DND-41 (cell line): ENCODE results near the gene UCHL5.

ENCODE experiments used
- ATAC-seq: fragments of 200-7000 bp; cut with Tn5 transposase; 3 replicates; pipeline ENCODE4 v1.9.1; 2021; ENCODE audit warnings: low read depth; ENCODE audit not compliant: insufficient read depth
- DNase-seq: peaks from one replicate; pipeline ENCODE4 v3.0.0-alpha.2; 2020
- H2AFZ ChIP-seq: 2 replicates; pipeline ENCODE4 v1.6.0; 2012; ENCODE audit warnings: low read depth, low read length
- H3K27ac ChIP-seq: 2 replicates; pipeline ENCODE4 v1.5.1; 2012; ENCODE audit warnings: low read length, inconsistent platforms
- H3K27me3 ChIP-seq: fragments of 200-600 bp; sonication (generic); 2 replicates; pipeline ENCODE4 v1.6.0; 2012; ENCODE audit warnings: low read length, mild to moderate bottlenecking, inconsistent platforms; ENCODE audit not compliant: insufficient read depth, poor library complexity
- H3K36me3 ChIP-seq: 2 replicates; pipeline ENCODE4 v1.5.1; 2012; ENCODE audit warnings: low read length, inconsistent platforms; ENCODE audit not compliant: insufficient read depth
- H3K4me1 ChIP-seq: 2 replicates; pipeline ENCODE4 v1.5.1; 2012; ENCODE audit warnings: mild to moderate bottlenecking, low read length; ENCODE audit not compliant: insufficient read depth
- H3K4me2 ChIP-seq: 2 replicates; pipeline ENCODE4 v1.6.0; 2012; ENCODE audit warnings: mild to moderate bottlenecking, moderate library complexity, low read length, inconsistent platforms; ENCODE audit not compliant: insufficient read depth
- H3K4me3 ChIP-seq, 2 experiments: fragments of 200-600 bp in 1 of 2; shearing (Covaris generic) in 1 of 2; 2 replicates each; pipeline ENCODE4 v1.5.1; 2012 to 2016; ENCODE audit warnings: inconsistent platforms in 2 of 2, low read length in 2 of 2, mild to moderate bottlenecking in 2 of 2, low read depth in 1 of 2, moderate library complexity in 1 of 2
- H3K79me2 ChIP-seq: 2 replicates; pipeline ENCODE4 v1.6.0; 2012; ENCODE audit warnings: low read length, inconsistent platforms; ENCODE audit not compliant: insufficient read depth
- H3K9ac ChIP-seq: 2 replicates; pipeline ENCODE4 v1.6.0; 2012; ENCODE audit warnings: low read depth, mild to moderate bottlenecking, inconsistent platforms, low read length, moderate library complexity
- H3K9me3 ChIP-seq: 2 replicates; pipeline ENCODE4 v1.5.1; 2012; ENCODE audit warnings: low read length, moderate library complexity, mild to moderate bottlenecking, inconsistent platforms; ENCODE audit not compliant: insufficient read depth, severe bottlenecking
- H4K20me1 ChIP-seq: 2 replicates; pipeline ENCODE4 v1.6.0; 2012; ENCODE audit warnings: low read length; ENCODE audit not compliant: insufficient read depth
- CTCF ChIP-seq: IDR thresholded peaks from 2 replicates; pipeline ENCODE4 v1.5.1; 2012; ENCODE audit warnings: borderline replicate concordance, low read length, moderate library complexity, mild to moderate bottlenecking; ENCODE audit not compliant: poor library complexity, severe bottlenecking; ENCODE audit errors: extremely low read depth
- EZH2 ChIP-seq: IDR thresholded peaks from 3 replicates; pipeline ENCODE4 v1.6.1; 2012; ENCODE audit warnings: borderline replicate concordance, low read depth, mild to moderate bottlenecking, moderate library complexity, low read length, inconsistent platforms; ENCODE audit not compliant: severe bottlenecking

Gene UCHL5

GRCh38 chr1:193077991-193078390 lies 18.8 kb upstream of the UCHL5 start:
- Histone ChIP-seq H3K4me2 (no peak overlapping the region), H3K36me3 (peaks cover 68% of the 10 kb centered on the region), H3K4me1 (no peaks in the 10 kb centered on the region), H3K27ac (no peak overlapping the region), H3K9ac (no peak overlapping the region), H3K4me3 (no peak overlapping the region), H2AFZ (no peak overlapping the region), H3K9me3 (no peaks in the 10 kb centered on the region), H4K20me1 (peaks cover 2% of the 10 kb centered on the region; the same call in 1 of the 2 replicates), H3K27me3 (no peaks in the 10 kb centered on the region), H3K79me2 (peaks cover 17% of the 10 kb centered on the region)
- no peak for TF ChIP-seq EZH2
- TF ChIP-seq CTCF, result no peak
- no peak for ATAC-seq
- DNase-seq, result no peak

GRCh38 chr1:193070942-193071341 lies 11.8 kb upstream of the UCHL5 start:
- H3K27me3 ChIP-seq, result no peaks in the 10 kb centered on the region
- TF ChIP-seq EZH2 (no peak), CTCF (no peak)
- H3K9ac ChIP-seq, result no peak overlapping the region
- no peaks in the 10 kb centered on the region for H3K9me3 ChIP-seq
- peaks cover 18% of the 10 kb centered on the region for H3K36me3 ChIP-seq
- DNase-seq, result no peak
- H3K4me1 ChIP-seq, result no peaks in the 10 kb centered on the region
- no peak overlapping the region for H3K4me3 ChIP-seq
- ATAC-seq, result peak; percentile 64; the same call in 1 of the 3 replicates
- no peak overlapping the region for H3K4me2 ChIP-seq
- H2AFZ ChIP-seq, result no peak overlapping the region
- H3K79me2 ChIP-seq, result peaks cover 67% of the 10 kb centered on the region
- no peak overlapping the region for H3K27ac ChIP-seq
- H4K20me1 ChIP-seq, result peaks cover 15% of the 10 kb centered on the region

- Histone ChIP-seq H3K4me1 (no peaks in the 10 kb centered on the region), H3K79me2 (peaks cover 68% of the 10 kb centered on the region)
- ATAC-seq, result no peak
These were observed 11.2 kb upstream of the UCHL5 start for GRCh38 chr1:193070386-193070753.

More at GRCh38 chr1:193070386-193070753, 11.2 kb upstream of the UCHL5 start:
- Histone ChIP-seq H3K27me3 (no peaks in the 10 kb centered on the region), H2AFZ (no peak overlapping the region), H3K36me3 (peaks cover 18% of the 10 kb centered on the region), H3K9me3 (no peaks in the 10 kb centered on the region), H4K20me1 (peaks cover 17% of the 10 kb centered on the region), H3K9ac (no peak overlapping the region), H3K4me2 (no peak overlapping the region), H3K27ac (no peak overlapping the region), H3K4me3 (no peak overlapping the region)
- DNase-seq, result no peak
- no peak for TF ChIP-seq EZH2
- no peak for TF ChIP-seq CTCF
